NCI-H2196 treated with DMSO at 0.1 percent for 48 hours (cell line): ENCODE measurements around the gene SMTNL2.
"Not testable (repeated sequence)": the region's sequence is repeated elsewhere in the genome, so short reads cannot be mapped to it uniquely, and the experiment has no call there.

Source experiments
- DNase-seq: peaks from one replicate; lab custom pipeline; 2025; ENCODE audit not compliant: unreplicated experiment; lab: John Stamatoyannopoulos, UW

The SMTNL2 gene

DNA sequence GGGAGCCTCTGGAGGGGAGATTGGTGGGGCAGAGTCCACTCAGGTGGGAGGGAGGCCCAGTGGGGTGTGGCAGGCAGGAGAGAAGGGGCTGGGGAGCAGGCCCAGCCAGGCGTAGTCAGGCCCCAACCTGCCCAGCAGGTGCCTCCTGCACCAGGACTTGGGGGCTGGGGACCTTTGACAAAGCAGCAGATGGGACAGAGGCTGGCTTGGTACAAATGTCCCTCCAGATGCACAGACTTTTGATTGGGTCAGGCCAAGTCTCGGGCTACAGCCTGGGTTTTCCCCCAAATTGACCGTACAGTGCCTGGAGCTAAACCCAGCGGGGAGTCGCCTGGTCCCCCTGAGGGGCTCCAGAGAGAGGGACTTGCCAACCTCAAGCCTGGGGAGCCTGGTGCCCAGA, 24.4 kb upstream of the SMTNL2 start:
- DNase-seq: no peak

DNA sequence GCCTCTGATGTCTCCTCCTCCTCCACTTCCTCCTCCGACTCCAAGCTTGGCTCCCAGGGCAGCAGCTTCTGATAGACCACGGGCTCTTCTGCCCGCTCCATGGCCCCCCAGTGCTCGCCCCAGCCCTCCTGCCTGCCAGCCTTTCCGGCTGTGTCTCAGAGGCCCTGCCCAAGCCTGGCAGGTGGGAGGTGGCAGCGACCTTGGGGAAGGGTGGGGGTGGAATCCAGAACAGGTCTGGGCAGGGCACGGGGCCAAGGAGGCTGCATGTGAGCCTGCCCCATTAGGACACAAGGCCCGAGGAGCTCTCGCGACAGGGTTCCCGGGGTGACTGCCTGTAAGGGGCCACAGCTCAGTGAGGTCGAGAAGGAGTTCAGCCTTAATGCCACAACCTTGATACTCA, 23.9 kb upstream of the SMTNL2 start, which contains the start of gene GGT6:
GGT6 (minus strand) TSS at position 157 of the 400 bp plus-strand sequence; CDS start at position 101, 56 bp downstream.
- DNase-seq: no peak

DNA sequence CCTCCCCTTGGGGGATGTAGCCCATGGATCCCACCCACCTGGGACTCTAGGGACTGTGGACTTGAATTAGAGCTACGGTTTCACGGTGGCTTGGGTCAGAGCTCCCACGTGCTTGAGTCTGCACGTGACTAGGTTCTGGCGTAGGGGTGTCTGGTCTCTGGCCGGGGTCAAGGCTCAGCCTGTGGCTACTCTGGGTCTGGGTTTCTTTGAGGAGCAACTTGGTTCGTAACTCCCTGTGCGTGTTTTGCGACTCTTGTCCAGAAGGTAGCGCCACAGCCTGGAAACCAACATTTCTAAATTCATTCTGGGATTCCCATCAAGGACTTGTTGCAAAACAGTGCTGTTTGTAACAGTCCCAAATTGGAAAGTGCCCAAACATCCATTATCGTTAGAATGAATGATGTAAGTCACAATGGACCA, 23.5 kb upstream of the SMTNL2 start:
- no peak for DNase-seq

DNA sequence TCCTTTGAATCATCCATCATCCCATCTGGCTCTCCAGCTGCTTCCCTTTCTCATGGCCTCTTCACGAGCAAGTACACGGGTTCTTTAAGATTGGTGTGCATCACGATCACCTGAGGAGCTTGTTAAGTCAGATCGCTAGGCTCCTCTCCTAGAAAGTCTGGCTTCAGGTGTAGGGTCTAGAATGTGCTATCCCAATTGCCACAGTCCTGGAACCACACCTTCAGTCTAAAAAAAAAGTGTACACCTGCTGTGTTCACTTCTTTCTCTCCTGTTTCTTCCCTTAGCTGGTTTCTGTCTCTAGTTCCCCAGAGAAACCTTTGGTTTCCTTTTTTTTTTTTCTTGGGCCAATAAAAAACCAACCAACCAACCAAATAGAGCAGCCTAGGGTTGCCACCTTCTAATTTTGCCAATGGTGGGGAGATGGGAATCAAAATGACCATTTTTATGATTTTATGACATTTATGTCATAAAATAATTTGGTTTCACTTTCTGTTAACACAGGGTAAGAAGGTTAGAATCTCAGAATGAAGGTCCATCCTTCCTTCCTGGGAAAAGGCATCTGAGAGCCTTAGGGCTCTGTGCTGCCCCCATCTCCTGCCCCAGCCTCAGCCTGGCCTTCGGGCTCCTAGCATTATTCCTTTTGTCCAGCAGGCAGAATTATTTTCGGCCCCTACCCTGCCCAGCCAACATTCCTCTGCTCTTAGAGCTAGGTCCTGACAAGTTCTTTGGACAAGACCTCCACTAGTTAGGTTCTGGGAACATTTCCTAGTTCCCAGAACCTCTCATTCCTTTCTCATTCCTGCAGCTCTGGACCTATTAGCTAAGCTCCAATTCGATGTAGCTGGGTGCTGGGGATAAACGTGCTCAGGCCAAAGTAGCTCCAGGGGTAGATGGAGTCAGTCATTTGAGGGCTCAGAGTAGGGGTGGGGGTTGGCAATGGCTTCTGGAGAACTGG, 22.0 kb upstream of the SMTNL2 start:
- no peak for DNase-seq

DNA sequence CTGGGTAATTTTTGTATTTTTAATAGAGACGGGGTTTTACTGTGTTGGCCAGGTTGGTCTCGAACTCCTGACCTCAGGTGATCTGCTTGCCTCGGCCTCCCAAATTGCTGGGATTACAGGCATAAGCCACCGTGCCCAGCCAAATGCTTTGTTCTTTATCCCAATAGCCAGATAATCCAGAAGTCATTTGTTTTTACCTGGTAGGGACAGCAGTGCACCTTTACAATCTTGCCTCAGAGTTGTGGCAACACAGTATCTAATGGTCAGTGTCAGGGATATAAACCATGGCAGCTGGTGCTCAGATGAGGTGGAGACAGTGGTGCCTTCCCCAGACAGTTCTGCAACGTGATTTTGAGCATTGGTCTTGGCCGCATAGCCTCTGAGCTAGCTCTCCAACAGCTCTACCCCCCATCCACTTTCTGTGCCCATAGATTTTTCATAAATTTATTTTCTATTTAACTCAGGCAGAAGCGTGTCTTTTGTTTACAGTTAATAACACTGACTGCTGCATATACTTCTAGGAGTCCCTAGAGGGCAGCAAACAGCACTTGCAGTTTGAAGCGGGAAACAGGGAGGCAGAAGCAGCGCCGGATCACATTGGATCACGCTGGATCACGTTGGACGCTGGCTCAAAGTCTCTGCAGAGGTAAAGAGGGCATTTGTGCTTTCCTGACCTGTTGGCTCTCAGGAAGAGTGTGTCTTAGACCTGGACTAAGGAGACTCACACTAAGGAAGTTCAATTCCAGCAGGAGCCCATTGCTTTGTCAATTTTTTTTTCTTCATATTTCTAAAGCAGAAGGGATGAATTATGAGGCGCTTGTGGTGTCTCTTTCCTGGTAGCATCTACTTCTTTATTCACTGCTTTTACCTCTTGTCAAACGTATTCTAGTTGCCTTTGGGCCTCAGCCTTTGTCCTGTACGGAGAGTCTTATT, 18.9 kb upstream of the SMTNL2 start:
- DNase-seq: peak; percentile 69

DNA sequence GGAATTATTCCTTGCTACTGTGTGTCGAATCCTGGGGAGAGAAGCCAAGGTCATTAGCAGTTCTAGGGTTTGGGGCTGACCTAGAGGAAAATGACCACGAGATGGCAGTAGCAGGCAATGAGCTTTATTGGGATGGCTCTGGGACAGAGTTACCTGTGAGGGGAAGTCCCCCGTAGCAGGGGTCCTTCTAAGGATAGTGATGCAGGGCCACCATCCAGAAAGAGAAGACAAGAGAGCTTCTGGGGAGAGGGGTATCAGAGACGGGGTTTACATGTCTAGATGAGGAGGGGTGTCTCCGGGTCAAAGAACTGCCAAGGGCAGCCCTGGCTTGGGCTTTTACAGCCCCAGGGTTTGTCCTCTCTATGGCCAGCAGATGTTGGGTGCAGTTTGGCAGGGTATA, 17.5 kb upstream of the SMTNL2 start:
- DNase-seq: no peak

DNA sequence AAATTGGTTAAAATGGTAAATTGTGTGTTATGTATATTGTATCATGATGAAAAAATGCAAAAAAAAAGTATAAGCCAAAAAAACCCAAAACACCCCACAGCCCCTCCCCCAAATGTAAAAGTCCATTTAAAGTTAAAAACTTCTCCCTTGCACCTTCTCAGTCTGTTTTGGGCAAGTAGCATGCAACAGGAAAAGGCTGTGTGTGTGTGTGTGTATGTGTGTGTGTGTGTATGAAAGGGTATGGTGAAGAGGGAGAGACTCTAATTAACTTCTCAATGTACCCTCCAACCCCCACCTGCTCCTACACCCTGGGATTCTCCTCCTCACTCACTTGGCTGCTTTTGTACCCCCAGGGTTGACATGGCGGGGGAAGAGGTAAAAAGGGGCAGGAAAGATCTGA, 14.7 kb upstream of the SMTNL2 start:
- DNase-seq: no peak

DNA sequence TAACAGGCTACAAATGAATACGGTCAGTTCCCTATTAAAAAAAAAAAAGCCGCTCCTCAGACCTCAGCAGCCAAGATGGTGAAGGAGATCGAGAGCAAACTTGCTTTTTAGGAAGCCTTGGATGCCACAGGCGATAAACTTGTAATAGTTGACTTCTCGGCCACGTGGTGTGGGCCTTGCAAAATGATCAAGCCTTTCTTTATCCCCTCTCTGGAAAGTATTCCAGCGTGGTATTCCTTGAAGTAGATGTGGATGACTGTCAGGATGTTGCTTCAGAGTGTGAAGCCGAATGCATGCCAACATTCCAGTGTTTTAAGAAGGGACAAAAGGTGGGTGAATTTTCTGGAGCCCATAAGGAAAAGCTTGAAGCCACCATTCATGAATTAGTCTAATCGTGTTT, 12.2 kb upstream of the SMTNL2 start:
- DNase-seq: no peak

DNA sequence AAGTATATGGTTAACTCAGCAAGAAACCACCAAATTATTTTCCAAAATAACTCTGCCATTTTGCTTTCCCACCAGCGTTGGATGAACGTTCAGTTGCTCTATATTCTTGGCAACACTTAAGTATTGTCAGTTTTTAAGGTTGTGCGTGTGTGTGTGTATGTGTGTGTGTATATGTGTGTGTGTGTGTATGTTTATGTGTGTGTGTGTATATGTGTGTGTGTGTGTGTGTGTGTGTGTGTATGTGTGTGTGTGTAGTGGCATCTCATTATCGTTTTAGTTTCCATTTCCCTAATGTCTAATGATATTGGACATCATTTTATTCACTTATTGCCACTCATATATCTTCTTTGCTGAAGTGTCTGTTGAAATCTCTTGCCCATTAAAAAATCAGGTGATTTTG, 11.2 kb upstream of the SMTNL2 start:
- DNase-seq: no peak

DNA sequence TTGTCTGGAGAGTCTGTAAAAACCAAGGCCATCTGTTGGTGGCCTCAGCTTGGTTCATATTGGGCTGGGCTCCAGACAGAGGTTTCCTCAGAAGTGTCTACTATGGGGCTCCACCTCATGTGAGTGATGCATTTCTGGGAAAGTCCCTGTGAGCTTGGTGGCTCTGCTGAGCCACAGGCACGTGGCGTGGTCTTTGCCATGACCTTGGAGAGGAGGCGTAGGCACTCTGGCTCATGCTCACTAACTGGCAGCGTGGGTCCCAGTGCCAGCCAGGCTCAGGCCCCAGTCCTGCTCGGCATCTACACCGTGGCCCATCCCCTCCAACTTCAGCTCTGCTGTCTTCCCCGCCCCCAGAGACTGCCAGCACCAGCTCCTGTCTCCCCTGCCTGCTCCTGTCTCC, 10.7 kb upstream of the SMTNL2 start:
- no peak for DNase-seq

DNA sequence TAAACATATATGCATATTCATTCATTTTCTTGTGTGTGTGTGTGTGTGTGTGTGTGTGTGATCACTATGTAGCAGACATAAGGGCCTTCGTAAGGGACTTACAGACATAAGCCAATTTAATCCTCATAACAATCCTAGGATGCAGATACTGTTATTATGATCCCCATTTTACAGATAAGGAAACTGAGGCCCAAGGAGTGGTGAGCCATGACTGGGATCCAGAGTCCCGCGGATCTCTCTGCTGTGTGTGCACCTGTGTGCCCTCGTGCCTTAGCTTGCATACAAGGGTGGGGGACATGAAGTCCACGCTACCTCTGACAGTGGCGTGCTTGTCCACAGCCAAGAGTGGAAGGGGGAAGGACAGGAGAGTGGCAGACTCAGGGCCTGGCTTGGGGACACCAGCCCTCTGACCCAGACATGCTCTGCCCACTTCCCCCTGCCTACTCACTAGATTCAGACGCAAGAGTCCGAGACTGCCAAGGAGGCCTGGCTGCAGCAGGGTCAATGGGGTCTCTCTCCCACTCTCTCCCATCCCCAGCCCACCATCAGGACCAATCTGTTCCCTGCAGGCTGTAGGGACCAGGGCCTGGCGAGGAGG, 9.8 kb upstream of the SMTNL2 start:
- no peak for DNase-seq

DNA sequence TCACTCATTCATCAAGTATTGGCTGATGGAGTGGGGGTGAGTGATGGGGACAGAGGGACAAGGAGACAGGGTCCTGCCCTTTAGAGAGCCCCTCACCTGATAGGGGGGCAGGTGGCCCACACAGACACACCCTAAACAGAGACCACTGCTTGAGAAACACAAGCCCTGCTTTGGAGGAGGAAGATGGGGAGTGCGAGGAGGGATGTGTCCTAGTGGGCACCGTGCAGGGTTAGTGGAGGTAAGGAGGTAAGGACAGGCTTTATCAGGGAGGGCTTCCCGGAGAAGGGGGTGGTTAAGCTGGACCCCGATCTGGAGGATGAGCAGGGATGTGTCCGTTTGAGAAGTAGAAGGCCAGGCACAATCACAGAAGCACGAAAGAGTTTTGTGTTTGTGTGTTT, 8.2 kb upstream of the SMTNL2 start:
- no peak for DNase-seq

DNA sequence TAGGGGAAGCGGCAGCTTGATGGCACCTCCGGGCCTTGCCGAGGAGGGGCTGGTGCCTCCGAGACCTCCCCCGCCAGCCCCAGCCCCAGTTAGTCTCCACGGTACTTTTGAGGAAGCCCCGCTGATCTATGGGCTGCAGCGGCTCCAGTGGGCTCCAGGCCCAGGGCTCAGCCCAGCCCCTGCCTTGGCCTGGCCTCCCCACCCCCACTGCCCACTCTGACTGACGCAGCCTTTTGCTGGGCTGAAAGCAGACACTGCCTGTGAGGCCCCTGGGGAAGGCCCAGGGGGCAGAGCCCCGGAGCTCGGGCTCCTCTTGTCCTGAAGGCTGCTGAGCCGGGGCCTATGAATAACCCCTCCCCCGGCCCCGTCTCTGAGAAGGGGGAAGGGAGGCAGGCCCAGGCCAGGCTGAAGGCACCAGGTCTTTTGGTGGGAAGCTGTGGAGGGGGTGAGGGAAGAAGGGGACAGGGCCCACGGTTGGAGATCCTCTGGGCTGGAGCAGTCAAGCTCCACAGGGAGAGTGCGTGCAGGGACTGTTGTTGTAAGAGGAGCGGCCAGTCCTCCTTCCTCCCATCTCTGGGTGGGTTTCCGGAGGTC, 7.5 kb upstream of the SMTNL2 start:
- no peak for DNase-seq

DNA sequence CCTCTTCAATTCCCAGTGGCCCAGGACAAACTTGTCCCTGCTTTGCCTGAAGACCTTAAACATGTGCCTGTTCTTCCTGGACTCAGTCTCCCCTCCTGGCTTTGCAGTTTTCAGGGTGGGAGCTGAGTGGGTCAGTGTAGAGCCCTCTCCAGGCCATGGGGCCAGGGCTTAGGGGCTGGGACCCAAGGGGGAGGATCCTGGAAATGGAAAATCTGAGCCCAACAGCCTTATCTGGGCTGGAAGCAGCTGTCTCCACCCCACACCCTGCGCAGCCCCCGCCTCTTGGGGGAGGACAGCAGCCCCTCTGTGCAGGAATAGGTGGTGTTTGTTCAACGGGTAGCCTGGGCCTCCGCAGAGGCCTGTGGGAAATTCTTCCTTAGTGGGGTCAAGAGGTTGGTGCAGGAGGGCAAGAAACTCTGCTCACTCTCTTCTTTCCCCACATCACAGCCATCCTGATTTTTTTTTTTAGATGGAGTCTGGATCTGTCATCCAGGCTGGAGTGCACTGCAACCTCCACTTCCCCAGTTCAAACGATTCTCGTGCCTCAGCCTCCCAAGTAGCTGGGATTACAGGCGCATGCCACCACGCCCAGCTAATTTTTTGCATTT, 6.8 kb upstream of the SMTNL2 start:
- no peak for DNase-seq

DNA sequence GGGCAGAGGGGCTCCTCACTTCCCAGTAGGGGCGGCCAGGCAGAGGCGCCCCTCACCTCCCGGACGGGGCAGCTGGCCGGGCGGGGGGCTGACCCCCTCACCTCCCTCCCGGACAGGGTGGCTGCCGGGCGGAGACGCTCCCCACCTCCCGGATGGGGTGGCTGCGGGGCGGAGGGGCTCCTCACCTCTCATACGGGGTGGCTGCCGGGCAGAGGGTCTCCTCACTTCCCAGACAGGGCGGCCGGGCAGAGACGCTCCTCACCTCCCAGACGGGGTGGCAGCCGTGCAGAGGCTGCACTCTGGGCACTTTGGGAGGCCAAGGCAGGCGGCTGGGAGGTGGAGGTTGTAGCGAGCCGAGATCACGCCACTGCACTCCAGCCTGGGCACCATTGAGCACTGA, 6.0 kb upstream of the SMTNL2 start:
- DNase-seq: not testable (repeated sequence)

DNA sequence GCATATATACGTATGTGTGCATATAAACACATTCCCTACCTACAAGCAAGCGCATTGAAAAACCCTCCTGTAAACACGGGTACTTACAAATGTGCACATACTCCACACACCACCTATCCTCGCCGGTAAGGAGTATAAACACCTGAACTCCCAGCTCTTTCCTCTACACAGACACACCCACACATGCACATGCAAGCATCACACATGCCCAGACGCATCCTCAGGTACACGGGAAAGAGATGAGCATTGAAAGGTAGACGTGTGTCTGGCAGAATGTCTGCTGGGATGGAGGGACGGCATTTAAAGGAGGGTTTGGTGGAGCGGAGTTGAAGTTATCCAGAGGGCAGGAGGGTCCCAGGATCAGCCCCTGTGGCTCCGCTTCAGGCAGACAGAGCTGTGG, 4.7 kb upstream of the SMTNL2 start:
- DNase-seq: no peak

DNA sequence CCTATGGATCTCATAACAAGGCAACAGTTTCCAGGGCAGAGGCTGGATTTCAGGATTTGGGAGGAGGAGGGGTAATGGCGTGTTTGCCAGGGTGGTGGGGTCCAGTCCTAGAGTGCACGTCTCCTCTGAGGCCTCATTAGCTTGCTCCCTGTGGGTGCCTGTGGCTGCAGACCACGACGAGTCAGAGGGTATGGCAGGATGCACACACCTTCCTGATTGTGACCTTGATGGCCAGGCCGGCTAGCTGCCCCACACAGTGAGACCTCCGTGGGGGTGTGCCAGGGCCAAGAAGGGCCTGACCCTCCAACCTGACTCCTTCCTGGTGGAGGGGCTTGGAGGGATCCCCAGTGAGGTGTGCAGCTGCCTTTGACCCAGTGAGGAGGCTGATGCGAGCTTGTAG, 4.0 kb upstream of the SMTNL2 start:
- DNase-seq: no peak

DNA sequence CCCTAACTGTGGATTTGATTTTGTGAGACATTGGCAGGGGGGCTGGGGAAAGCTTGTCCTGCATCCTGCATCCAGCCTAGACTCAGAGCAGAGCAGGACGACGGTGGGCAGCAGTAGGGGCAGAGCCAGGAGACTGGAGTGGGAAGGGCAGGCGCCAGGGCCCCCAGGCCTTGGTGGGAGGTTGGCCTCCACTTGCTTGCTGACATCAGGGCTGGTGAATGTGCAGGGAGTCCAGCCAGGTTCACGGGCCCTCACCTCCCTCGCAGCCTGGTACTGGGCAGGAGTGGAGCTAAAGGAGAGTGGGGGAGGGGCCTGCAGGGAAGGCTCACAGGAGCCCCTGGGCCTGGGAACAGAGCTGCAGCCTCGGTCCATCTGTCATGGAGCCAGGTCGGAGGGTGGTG, 2.2 kb upstream of the SMTNL2 start:
- DNase-seq: no peak

DNA sequence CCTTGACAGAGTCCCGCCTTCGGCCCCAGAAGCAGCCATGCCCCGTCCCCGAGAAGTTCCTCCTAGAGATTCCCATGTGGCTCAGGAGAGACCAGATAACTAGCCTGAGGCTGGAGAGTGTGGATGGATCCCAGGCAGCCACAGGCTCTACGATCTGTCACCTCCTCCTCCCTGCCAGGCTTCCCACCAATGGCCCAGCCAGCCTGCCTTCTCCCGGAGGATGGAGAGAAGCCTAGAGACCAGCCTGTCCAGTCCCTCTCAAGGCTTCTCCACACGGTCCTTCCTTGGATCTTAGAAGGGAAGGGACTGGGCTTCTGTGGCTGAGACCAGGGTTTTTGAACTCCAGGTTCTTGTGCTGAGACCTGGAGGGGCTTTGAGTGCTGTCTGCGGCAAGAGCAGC, 1.6 kb upstream of the SMTNL2 start:
- DNase-seq: no peak

DNA sequence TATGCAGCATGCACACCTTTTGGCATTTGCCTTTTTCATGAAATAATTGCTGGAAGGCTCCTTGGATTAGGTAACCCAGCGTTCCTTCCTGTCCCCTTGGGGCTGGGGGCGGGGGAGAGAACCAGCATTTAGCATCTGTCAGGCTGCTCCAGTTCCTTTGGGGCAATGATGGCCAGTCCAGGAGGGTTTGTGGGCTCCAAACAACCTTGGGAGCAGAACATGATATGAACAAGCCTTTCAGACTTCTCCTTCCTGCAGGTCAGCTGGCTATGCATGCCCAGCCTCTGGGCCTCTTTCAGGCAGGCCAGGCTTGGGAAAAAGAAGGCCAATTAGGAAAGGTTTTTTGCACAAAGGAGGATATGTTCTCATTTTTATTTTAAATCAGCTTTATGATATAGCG, 1.1 kb upstream of the SMTNL2 start:
- DNase-seq: no peak

DNA sequence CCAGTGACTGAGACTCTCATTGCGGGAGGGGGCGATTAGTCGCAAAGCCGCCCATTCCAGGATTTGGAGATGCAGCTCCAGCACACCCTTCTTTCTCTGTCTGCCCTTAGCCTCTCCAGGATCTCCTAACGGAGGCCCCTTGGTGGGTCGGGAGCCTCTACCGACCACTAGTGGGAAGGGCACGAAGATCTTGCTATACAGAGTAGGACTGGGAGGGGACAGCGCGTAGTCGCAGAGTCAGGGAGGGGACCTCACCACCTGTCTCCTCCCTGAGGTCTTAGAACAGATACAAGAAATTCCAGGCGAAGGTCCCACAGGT, 588 bp upstream of the SMTNL2 start:
- no peak for DNase-seq
